Measurements from ENCODE around the gene CBX8. TPM values are rescaled to one million over a fixed set of nuclear protein-coding genes. Genes with fewer than 3 reads are reported as not detected.

Gene CBX8
- total RNA-seq, 1 donor = 1.5 TPM

DNA sequence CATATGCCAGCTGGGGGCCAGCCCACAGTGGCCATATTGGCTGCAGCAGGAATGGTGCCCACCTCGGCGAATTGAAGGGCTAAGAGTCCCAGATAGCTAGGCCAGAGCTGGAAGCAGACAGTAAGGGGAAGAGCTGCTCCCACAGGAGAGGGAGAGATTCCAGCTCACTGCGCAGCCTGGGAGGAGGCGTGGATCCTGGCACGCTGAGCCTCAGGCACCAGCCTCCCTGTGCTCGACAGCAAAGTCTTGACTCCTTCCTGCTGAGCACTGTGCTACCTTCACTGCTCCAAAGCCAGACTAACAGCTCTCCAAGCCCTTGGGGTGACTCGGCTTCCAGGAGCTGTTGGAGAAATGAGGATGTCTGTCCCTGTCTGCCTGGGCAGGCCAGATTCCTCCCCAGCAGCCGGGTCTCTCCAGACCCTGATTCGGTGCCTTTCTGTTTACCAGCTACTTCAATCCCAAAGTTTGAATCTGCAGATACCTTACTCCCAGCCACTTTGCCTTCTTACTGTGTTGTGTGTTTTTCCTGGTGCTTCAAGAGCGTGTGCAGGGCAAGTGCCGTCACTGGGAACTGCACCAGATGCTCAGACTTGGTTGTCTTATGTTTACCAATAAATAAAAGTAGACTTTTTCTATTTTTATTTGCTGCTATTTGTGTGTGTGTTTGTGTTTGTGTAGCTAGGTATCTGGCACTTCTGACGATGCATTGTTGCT lies 9.8 kb downstream of the CBX8 start:
- TF ChIP-seq, protein P1, sequence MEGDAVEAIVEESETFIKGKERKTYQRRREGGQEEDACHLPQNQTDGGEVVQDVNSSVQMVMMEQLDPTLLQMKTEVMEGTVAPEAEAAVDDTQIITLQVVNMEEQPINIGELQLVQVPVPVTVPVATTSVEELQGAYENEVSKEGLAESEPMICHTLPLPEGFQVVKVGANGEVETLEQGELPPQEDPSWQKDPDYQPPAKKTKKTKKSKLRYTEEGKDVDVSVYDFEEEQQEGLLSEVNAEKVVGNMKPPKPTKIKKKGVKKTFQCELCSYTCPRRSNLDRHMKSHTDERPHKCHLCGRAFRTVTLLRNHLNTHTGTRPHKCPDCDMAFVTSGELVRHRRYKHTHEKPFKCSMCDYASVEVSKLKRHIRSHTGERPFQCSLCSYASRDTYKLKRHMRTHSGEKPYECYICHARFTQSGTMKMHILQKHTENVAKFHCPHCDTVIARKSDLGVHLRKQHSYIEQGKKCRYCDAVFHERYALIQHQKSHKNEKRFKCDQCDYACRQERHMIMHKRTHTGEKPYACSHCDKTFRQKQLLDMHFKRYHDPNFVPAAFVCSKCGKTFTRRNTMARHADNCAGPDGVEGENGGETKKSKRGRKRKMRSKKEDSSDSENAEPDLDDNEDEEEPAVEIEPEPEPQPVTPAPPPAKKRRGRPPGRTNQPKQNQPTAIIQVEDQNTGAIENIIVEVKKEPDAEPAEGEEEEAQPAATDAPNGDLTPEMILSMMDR (IDR thresholded peaks at IDR 0.05; ENCODE audit: insufficient read depth, low read length) = no peak
- no peak for DNase-seq (ENCODE audit: low read depth)
- no peak overlapping the region for H3K4me3 ChIP-seq (ENCODE audit: low read depth, low read length)

DNA sequence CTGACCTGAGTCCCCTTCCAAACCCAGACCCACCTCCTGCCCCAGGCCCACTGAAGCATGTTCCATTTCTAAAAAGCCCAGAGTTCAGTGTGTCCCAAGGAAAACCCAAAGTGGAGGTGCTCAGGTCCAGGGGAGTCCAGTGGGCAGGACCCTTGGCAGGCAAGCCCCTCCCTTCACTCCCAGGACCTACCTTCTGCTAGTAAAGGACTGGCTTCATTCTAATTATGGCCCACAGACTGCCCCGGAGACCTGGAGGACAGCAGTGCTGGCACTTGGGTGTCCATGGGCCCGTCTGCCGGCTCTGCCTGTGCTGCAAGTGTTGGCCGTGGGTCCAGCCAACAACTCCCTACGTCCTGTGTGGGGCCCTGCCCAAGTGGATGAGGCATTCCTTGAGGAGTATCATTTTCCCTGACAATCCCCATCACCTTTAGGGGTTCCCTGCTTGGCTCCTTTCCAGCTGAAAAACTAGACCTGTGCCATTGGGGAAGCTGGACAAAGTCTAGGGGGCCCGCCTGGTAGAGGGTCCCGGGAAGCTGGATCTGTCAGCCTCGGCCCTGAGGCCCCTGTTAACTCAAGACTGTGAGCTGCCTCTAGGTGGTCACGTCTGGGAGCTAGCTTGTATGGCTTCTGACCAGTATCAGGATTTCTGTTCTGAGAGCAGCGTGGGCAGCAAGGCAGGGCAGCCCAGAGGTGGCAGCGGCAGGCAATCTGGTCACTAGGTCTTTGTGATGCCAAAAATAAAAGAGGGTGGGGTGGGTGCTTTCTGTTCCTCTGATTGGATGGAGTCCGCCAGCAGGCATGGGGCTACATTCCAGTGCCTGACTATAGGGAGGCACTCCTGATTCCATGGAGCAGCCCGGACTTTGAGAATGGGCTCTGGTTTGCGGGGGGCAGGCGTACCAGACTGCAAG lies 10.7 kb downstream of the CBX8 start:
- no peak overlapping the region for H3K4me3 ChIP-seq (ENCODE audit: low read depth, low read length)
- DNase-seq (ENCODE audit: low read depth) = no peak
- TF ChIP-seq, protein P1 (IDR thresholded peaks at IDR 0.05; ENCODE audit: insufficient read depth, low read length) = no peak

DNA sequence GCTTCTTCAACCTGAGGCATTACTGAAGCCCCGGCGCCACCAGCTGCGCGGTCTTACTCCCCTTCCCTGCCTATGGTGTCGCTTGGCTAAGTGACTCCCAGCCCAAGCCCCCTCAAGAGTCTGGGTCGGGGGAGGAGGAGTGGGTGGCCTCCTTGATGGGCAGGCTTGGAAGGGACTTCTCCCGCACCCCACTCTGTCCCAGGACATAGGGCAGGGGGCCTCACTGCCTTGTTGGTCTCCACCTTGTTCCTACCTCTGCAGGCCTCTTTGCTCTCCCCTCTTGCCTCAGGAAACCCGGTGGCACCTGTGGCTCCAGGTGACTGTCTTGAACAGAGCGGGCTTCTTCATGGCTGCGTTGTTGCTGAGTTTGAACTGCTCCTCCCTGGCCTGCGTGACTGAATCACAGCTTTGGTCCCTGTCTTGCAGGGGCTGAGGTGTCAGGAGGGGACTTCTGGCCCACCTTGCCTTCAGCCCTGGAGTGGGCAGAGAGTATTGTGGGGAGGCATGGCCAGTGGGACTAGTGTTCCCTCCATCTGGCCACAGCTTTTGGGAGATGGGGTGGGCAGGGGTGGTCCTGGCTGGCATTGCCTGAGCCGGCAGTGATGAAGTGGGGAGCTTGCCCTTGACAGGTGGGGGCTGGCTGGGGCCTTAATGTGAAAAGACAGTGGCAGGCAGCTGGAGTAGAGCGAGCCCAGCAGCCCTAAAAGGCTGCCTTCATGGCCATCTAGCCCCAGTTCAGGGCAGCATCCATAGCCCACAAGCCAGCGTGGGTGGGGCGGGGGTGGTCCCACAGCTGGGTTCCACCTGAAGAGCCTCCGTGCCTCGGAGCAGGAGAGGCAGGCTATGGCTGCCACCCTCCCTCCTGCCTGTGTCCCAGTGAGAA lies 11.6 kb downstream of the CBX8 start:
- TF ChIP-seq, protein P1 (IDR thresholded peaks at IDR 0.05; ENCODE audit: insufficient read depth, low read length) = no peak
- no peak overlapping the region for H3K4me3 ChIP-seq (ENCODE audit: low read depth, low read length)
- DNase-seq (ENCODE audit: low read depth) = no peak

DNA sequence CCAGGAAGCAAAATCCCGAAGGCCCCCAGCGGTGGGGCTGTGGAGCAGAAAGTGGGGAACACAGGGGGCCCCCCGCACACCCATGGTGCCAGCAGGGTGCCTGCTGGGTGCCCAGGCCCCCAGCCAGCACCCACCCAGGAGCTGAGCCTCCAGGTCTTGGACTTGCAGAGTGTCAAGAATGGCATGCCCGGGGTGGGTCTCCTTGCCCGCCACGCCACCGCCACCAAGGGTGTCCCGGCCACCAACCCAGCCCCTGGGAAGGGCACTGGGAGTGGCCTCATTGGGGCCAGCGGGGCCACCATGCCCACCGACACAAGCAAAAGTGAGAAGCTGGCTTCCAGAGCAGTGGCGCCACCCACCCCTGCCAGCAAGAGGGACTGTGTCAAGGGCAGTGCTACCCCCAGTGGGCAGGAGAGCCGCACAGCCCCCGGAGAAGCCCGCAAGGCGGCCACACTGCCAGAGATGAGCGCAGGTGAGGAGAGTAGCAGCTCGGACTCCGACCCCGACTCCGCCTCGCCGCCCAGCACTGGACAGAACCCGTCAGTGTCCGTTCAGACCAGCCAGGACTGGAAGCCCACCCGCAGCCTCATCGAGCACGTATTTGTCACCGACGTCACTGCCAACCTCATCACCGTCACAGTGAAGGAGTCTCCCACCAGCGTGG lies 12.4 kb downstream of the CBX8 start:
- H3K4me3 ChIP-seq (ENCODE audit: low read depth, low read length) = no peak overlapping the region
- DNase-seq (ENCODE audit: low read depth) = no peak
- TF ChIP-seq, protein P1 (IDR thresholded peaks at IDR 0.05; ENCODE audit: insufficient read depth, low read length) = no peak

DNA sequence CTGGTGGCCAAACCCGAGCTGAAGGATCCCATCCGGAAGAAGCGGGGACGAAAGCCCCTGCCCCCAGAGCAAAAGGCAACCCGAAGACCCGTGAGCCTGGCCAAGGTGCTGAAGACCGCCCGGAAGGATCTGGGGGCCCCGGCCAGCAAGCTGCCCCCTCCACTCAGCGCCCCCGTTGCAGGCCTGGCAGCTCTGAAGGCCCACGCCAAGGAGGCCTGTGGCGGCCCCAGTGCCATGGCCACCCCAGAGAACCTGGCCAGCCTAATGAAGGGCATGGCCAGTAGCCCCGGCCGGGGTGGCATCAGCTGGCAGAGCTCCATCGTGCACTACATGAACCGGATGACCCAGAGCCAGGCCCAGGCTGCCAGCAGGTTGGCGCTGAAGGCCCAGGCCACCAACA lies 13.0 kb downstream of the CBX8 start:
- no peak for DNase-seq (ENCODE audit: low read depth)
- no peak overlapping the region for H3K4me3 ChIP-seq (ENCODE audit: low read depth, low read length)
- TF ChIP-seq, protein P1 (IDR thresholded peaks at IDR 0.05; ENCODE audit: insufficient read depth, low read length) = no peak

Measured in fibroblast of the aortic adventitia (primary cell).